ENCODE measurements around the gene NFAT5. TPM values are rescaled to one million over a fixed set of nuclear protein-coding genes. Genes with fewer than 3 reads are reported as not detected.

NFAT5 gene
- total and polyA plus RNA-seq, 8 donors: 3.7 to 23.6 (median 12.7) TPM

DNA sequence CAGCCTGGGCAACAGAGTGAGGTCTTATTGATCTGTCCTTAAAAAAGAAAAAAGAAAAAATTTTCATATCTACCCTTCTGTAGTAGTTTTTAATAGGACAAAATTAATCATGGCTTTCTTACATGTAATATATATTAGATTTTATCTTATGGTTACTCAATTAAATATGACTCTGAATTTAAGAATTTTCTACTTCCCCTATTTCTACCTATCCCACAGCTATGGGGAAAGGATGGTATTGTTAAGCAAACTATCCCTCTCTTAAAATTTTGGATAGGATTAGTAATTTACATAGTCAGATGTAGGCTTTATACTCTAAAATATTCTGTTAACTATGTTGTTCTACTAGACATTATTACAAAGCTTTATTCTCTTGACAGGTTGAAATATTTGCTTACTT lies 98.1 kb downstream of the NFAT5 start:
- TF ChIP-seq, protein P1, sequence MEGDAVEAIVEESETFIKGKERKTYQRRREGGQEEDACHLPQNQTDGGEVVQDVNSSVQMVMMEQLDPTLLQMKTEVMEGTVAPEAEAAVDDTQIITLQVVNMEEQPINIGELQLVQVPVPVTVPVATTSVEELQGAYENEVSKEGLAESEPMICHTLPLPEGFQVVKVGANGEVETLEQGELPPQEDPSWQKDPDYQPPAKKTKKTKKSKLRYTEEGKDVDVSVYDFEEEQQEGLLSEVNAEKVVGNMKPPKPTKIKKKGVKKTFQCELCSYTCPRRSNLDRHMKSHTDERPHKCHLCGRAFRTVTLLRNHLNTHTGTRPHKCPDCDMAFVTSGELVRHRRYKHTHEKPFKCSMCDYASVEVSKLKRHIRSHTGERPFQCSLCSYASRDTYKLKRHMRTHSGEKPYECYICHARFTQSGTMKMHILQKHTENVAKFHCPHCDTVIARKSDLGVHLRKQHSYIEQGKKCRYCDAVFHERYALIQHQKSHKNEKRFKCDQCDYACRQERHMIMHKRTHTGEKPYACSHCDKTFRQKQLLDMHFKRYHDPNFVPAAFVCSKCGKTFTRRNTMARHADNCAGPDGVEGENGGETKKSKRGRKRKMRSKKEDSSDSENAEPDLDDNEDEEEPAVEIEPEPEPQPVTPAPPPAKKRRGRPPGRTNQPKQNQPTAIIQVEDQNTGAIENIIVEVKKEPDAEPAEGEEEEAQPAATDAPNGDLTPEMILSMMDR (IDR thresholded peaks at IDR 0.05): no peak
- intact Hi-C loops (cut with DNase I): no loop called here
- DNase-seq (no peak), FAIRE-seq (no peak), ATAC-seq (no peak)
- no peak overlapping the region for H3K4me3 ChIP-seq
- H3K27ac ChIP-seq: no peak overlapping the region
- no peaks in the 10 kb centered on the region for H3K4me1 ChIP-seq
- no peaks in the 10 kb centered on the region for H3K9me3 ChIP-seq
- H3K27me3 ChIP-seq: no peaks in the 10 kb centered on the region
- H3K36me3 ChIP-seq: peaks cover 0 to 4% (median 0%) of the 10 kb centered on the region in 3 donors

DNA sequence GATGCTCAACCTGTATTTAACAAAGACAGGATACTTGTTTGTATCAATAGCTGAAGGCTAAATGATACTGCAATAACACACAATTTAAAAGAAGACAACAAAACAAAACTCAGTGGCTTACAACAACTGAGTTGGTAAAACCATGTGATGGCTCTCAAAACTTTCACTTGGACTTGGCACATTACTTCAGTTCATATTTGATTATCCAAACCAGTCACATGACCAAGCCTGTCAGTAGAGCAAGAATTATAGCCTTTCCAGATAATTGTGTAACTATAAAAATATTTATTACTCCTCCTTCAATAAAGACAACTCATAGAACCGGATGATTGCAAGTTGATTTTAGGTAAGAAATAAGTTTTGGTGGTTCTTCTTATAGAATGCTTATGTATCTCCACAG lies 103.8 kb downstream of the NFAT5 start:
- no peak for DNase-seq
- Histone ChIP-seq H3K27ac (no peak overlapping the region), H3K36me3 (no peaks in the 10 kb centered on the region), H3K9me3 (no peaks in the 10 kb centered on the region), H3K4me3 (no peak overlapping the region), H3K4me1 (peaks cover 0 to 11% (median 5%) of the 10 kb centered on the region in 3 donors), H3K27me3 (no peaks in the 10 kb centered on the region)
- no peak for FAIRE-seq
- TF ChIP-seq, protein P1 (IDR thresholded peaks at IDR 0.05): no peak
- intact Hi-C loops (cut with DNase I): no loop called here
- 7 to 11% methylated on average over 1 of the region's 1 CpG for WGBS, 2 donors
- ATAC-seq: peak; percentile 70 to 85 (median 79)

GRCh38 chr16:69672315-69672997 lies 106.7 kb downstream of the NFAT5 start:
- DNase-seq: no peak
- no peak overlapping the region for H3K27ac ChIP-seq
- FAIRE-seq: no peak
- intact Hi-C loops (cut with DNase I): no loop called here
- TF ChIP-seq, protein P1 (IDR thresholded peaks at IDR 0.05): no peak
- ATAC-seq: no peak
- no peaks in the 10 kb centered on the region for H3K36me3 ChIP-seq
- H3K9me3 ChIP-seq: no peaks in the 10 kb centered on the region
- H3K27me3 ChIP-seq: no peaks in the 10 kb centered on the region
- 91 to 97% methylated on average over 2 of the region's 2 CpGs for WGBS, 2 donors
- H3K4me1 ChIP-seq: peaks cover 0 to 11% (median 5%) of the 10 kb centered on the region in 3 donors
- H3K4me3 ChIP-seq: no peak overlapping the region

- Histone ChIP-seq H3K36me3 (peaks cover 0 to 1% (median 0%) of the 10 kb centered on the region in 3 donors), H3K4me3 (no peak overlapping the region), H3K27me3 (no peaks in the 10 kb centered on the region), H3K9me3 (no peaks in the 10 kb centered on the region), H3K4me1 (peaks cover 0 to 11% (median 5%) of the 10 kb centered on the region in 3 donors), H3K27ac (no peak overlapping the region)
- no peak for DNase-seq
- intact Hi-C loops (cut with DNase I): no loop called here
- FAIRE-seq: no peak
- TF ChIP-seq, protein P1 (IDR thresholded peaks at IDR 0.05): no peak
- 89 to 92% methylated on average over 3 of the region's 3 CpGs for WGBS, 2 donors
- ATAC-seq: no peak
These were observed 107.4 kb downstream of the NFAT5 start for GRCh38 chr16:69672998-69673713.

- Histone ChIP-seq H3K36me3 (peaks cover 0 to 12% (median 2%) of the 10 kb centered on the region in 3 donors), H3K4me1 (no peaks in the 10 kb centered on the region), H3K9me3 (no peaks in the 10 kb centered on the region), H3K4me3 (no peak overlapping the region), H3K27ac (no peak overlapping the region), H3K27me3 (no peaks in the 10 kb centered on the region)
- no peak for ATAC-seq
- no peak for DNase-seq
- no peak for FAIRE-seq
- intact Hi-C loops (cut with DNase I): no loop called here
- TF ChIP-seq, protein P1 (IDR thresholded peaks at IDR 0.05): no peak
These were observed 114.6 kb downstream of the NFAT5 start for GRCh38 chr16:69680358-69680757.

Data from pancreas (tissue), 10 donors.